GM21576 (cell line): Measurements from ENCODE around the gene CDH10.

Source experiments
- ATAC-seq: cut with Tn5 transposase; IDR thresholded peaks from one replicate; pipeline ENCODE4 v1.9.1; 2021; ENCODE audit warnings: mild to moderate bottlenecking, moderate library complexity; ENCODE audit not compliant: unreplicated experiment

The CDH10 gene

DNA sequence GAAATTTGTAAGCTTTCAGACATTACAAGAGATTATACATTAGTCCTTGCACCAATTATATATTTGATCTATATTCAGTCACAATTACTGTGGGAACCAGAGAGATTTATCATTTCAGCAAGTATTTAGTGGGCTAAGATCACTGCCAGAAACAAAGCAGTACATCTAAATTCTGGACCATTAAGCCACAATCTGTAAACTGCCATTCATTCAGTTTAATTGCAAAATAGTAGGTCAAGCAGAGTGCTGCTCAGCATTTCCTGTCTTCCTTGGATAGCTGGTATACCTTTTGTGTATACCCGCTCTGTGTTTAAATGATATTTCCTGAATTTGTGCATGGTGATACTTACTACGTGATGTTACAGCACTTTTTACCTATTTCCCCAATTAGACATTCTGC lies 42.6 kb downstream of the CDH10 start:
- ATAC-seq: no peak

GRCh38 chr5:24598956-24599355 lies 45.8 kb downstream of the CDH10 start:
- ATAC-seq: no peak

DNA sequence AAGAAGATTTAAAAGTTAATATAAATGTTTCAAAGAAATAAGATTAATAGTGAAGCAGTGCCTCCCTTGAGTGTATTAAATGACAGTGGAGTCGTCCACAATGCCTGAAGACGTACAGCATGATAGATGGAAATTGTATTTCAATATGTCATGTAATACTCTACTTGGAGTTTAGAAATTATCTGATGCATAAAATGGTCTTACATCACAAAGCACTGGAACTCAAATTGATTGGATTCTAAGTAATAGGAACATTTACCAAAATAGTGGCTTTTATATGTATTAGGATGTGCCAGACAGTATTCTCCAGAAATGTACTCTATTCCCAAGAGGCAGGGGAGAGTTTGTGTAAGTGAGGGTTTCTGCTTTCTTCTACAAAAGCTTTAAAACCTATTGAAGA lies 49.4 kb downstream of the CDH10 start:
- ATAC-seq: no peak

- no peak for ATAC-seq
Measured at GRCh38 chr5:24591426-24591825, 53.4 kb downstream of the CDH10 start.

DNA sequence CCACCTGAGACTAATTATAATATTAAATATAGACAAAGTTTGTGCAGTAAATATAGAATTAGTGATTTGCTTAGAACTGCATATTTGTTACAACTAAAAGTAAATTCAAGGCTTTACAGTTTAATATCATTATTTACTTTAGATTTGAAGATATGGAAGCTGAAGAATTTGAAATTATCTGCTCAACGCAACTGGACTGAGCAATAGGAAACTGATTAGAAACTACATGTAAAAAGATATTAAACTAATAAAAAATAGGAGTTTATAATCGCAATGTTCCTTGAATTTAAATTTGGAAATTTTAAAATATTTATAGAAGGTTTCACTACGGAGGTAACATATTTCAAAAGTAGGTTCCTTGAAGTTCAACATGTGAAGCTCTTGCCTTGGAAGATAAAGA lies 55.2 kb downstream of the CDH10 start:
- ATAC-seq: no peak

GRCh38 chr5:24585751-24586150 lies 59.0 kb downstream of the CDH10 start:
- no peak for ATAC-seq

- no peak for ATAC-seq
Measured at GRCh38 chr5:24571302-24571701, 73.5 kb downstream of the CDH10 start.

GRCh38 chr5:24566933-24567332 lies 77.8 kb downstream of the CDH10 start:
- no peak for ATAC-seq

- no peak for ATAC-seq
Measured at GRCh38 chr5:24555229-24555628, 89.5 kb downstream of the CDH10 start.

- ATAC-seq: no peak
Measured at GRCh38 chr5:24547132-24547531, 97.6 kb downstream of the CDH10 start.

DNA sequence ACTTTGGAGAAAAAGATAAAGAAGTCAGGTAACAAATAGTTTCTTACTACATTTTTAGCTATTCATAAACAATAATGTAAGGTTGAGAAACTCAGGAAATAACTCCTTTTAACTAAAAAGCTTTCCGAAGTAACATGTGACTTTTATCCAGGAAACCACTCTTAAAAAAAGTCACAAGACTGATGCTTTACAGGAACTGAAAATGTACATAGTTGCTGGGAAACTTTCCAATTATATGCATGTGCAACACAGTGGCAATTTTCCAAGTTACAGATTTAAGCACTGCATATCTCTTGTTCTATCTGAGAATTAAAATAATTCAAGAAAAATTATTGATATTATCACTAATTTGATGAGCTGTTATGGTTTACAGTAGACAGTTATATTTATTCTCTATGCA lies 105.2 kb downstream of the CDH10 start:
- no peak for ATAC-seq

DNA sequence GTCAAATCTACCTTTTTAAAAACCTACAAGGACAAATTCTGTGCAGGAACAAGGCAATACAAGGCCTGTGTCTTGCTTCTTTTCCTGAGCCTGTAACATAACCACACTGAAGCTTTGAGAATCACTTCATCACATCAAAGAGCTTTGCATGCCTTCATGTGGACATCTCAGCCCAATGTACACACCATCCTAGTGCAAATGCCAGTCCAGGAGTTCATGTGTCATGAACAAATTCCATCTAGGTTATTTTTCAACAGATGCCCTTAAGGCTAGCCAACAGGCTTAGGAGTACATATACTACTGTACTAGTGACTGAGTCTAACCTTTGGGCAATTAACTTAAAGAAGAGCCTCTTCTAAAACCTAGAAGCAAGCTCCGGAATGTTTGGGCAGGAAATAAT lies 106.4 kb downstream of the CDH10 start:
- no peak for ATAC-seq

DNA sequence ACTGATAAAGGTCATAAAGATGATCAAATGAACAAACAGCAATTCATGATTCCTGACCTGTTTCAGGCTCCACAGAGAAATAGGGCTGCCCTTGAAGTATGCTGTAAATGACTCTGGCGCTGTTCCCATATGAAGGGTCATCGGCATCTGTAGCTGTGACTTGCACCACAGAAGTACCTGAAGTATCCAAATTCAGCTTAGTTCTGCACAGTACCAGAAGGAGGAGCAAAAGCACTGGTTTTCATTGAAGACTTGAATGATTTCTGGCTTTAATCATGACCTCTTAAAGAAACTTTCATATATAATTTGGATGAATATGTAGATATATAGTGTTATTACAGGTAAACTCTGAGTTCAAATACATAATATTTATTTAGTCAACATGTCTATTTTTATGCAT lies 109.1 kb downstream of the CDH10 start:
- ATAC-seq: no peak

DNA sequence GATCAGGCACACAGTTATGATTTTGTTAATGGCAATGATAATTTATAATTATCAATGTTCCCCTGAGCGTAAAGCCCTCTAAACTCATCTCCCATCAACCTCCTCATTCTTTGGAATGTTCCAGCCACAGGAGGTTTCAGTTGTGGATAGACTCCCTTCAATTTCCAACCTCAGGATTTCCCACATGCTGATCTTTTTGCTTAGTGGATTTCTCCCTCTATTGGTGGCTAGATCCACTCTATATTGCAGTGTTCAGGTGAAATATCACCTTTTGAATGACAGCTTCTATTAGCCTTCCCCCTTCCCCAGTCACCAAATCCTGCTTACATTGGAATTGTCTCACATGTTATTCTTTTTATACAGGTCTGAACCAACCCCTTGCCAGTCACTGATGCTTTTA lies 113.9 kb downstream of the CDH10 start:
- ATAC-seq: no peak

GRCh38 chr5:24525414-24525813 lies 119.4 kb downstream of the CDH10 start:
- ATAC-seq: no peak

DNA sequence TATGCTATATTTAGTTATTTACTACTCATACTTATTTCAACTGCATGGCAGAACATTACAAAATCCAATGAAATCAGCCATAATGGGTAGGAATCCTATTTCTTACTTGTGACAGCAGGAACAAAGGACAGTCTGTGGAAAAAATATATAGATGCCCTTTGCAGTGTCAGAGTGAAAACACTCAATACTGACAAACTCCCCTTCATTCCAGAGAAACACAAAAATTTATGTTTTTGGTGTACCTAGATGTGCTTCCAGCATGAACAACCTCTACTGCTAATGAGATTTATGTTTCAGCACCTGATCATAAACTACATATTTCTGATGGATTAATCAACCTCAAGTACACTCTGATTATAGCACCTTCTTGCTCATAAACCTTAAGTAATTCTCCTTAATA lies 132.4 kb downstream of the CDH10 start:
- no peak for ATAC-seq

GRCh38 chr5:24510523-24510988 lies 134.2 kb downstream of the CDH10 start:
- no peak for ATAC-seq

DNA sequence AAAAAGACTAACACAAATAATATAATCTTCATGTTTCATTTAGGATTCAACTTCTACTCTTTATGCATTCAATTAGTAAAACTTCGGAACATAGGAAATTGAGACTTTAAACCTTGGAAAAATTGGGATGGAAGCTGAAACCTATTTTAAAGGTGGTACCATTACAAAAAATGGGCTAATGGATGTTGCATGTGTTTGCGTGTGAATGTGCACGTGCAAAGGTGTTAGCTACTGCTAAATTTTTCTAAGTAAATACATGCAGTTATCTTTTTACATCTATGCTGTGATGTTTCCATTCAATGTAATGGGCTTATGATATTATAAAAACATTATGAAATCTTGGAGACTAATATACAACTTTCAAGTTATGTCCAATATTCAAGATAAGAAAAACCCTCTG lies 134.8 kb downstream of the CDH10 start:
- ATAC-seq: no peak

DNA sequence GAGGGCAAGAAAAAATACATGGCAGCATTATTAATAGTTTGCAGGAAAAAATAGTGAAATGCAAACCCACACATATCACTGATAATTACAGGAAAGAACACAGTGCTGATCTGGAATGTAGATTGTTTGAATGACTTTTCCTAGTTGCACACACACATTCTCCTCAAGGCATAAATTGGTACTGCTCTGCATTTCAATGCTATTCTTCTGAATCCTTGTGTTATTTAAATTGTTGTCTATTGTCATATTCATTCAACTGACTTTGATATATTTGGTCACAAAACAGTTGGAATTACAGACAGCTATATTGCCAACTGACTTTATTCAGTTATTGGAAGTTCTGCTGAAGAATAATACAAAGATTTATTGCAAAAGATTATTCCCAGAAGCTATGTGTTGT lies 139.5 kb downstream of the CDH10 start:
- no peak for ATAC-seq

GRCh38 chr5:24497591-24498157 lies 147.1 kb downstream of the CDH10 start:
- ATAC-seq: no peak

GRCh38 chr5:24497145-24497544 lies 147.6 kb downstream of the CDH10 start:
- no peak for ATAC-seq

DNA sequence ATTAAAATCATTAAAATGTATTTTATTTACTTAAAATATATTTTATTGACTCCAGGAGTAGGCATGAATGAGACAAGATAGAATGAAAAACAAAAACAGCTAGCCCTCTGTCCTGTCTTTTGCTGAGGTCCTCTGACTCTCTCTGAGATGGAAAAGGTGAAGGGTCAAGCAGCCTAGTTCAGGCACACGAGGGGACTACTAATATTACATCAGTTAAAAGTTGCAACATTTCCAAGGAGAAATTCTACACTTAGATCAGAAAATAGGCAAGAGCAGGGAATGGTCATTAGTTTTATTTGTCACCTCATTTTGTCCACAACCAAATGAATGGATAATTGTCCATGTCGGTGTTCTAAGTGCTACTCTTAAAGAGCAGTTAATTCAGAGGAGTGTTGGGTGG lies 148.5 kb downstream of the CDH10 start:
- no peak for ATAC-seq

- no peak for ATAC-seq
Measured at GRCh38 chr5:24492229-24492628, 152.5 kb downstream of the CDH10 start.

- no peak for ATAC-seq
Measured at GRCh38 chr5:24491490-24491889, 153.3 kb downstream of the CDH10 start.
